GM23248 (cell line): Measurements from ENCODE around the gene CIDEC. TPM values are rescaled to one million over a fixed set of nuclear protein-coding genes. Genes with fewer than 3 reads are reported as not detected.

Experiments
- DNase-seq: peaks from one replicate; pipeline ENCODE4 v3.0.0-alpha.2; 2015
- H2AFZ ChIP-seq: fragments of 200-600 bp; sonication (generic); 2 replicates; pipeline ENCODE4 v1.6.1; 2016; ENCODE audit warnings: antibody characterized with exemption
- H3F3A ChIP-seq: fragments of 200-600 bp; sonication (generic); 2 replicates; pipeline ENCODE4 v1.6.1; 2016; ENCODE audit warnings: mild to moderate bottlenecking, antibody characterized with exemption, mixed run types; ENCODE audit not compliant: insufficient read depth
- H3K27ac ChIP-seq: fragments of 200-600 bp; sonication (generic); 2 replicates; pipeline ENCODE4 v1.5.1; 2016; ENCODE audit warnings: mild to moderate bottlenecking
- H3K27me3 ChIP-seq: fragments of 200-600 bp; sonication (generic); replicated peaks from 2 replicates; pipeline ENCODE4 v1.6.1; 2016; ENCODE audit warnings: mild to moderate bottlenecking; ENCODE audit not compliant: insufficient read depth
- H3K36me3 ChIP-seq: fragments of 200-600 bp; sonication (generic); 2 replicates; pipeline ENCODE4 v1.6.1; 2016; ENCODE audit warnings: low read depth, mild to moderate bottlenecking
- H3K4me1 ChIP-seq: fragments of 200-600 bp; sonication (generic); 2 replicates; pipeline ENCODE4 v1.6.1; 2016; ENCODE audit warnings: mild to moderate bottlenecking; ENCODE audit not compliant: insufficient read depth
- H3K4me2 ChIP-seq: fragments of 200-600 bp; sonication (generic); one replicate; pipeline ENCODE4 v1.6.1; 2016; ENCODE audit warnings: mild to moderate bottlenecking; ENCODE audit not compliant: unreplicated experiment
- H3K4me3 ChIP-seq: fragments of 200-600 bp; sonication (generic); 2 replicates; pipeline ENCODE4 v1.5.1; 2016; ENCODE audit warnings: mild to moderate bottlenecking
- H3K79me2 ChIP-seq: fragments of 200-600 bp; sonication (generic); 2 replicates; pipeline ENCODE4 v1.6.1; 2016; ENCODE audit warnings: mild to moderate bottlenecking; ENCODE audit not compliant: insufficient read depth
- H3K9ac ChIP-seq: fragments of 200-600 bp; sonication (generic); 2 replicates; pipeline ENCODE4 v1.6.1; 2016; ENCODE audit warnings: mild to moderate bottlenecking
- H3K9me2 ChIP-seq: fragments of 200-600 bp; sonication (generic); 2 replicates; pipeline ENCODE4 v1.6.1; 2016; ENCODE audit warnings: mixed run types, mild to moderate bottlenecking, moderate library complexity; ENCODE audit not compliant: insufficient read depth
- H3K9me3 ChIP-seq: fragments of 200-600 bp; sonication (generic); one replicate; pipeline ENCODE4 v1.6.1; 2017; ENCODE audit warnings: low read depth
- H4K20me1 ChIP-seq: fragments of 200-600 bp; sonication (generic); 2 replicates; pipeline ENCODE4 v1.6.0; 2016; ENCODE audit not compliant: insufficient read depth
- EZH2 ChIP-seq: fragments of 200-600 bp; sonication (generic); IDR thresholded peaks from 2 replicates; pipeline ENCODE4 v1.6.1; 2018; ENCODE audit warnings: antibody characterized with exemption, mild to moderate bottlenecking; ENCODE audit not compliant: insufficient read depth, poor library complexity, severe bottlenecking
- EZH2phosphoT487 ChIP-seq: fragments of 200-600 bp; sonication (generic); IDR thresholded peaks from 2 replicates; pipeline ENCODE4 v1.6.1; 2018; ENCODE audit warnings: antibody characterized with exemption, moderate library complexity, mild to moderate bottlenecking, low read depth; ENCODE audit not compliant: insufficient read depth
- WGBS, 2 experiments: methylation state at CpG; one replicate each; pipeline ENCODE4 v1.1.6; 2015 to 2017; ENCODE audit warnings: low lambda C conversion rate in 2 of 2, low coverage in 1 of 2; ENCODE audit errors: missing lambda C conversion rate in 2 of 2; 5-methylcytosine and 5-hydroxymethylcytosine counted together
- in situ Hi-C: fragments of 300-500 bp; cut with MboI; formaldehyde crosslinking; loops from 2 replicates; pipeline ENCODE4 v1.15.0; 2020
- polyA plus RNA-seq: library from polyadenylated mRNA; unstranded; fragments of >200 nt; fragmentation: Nextera tagmentation; extraction: Ambion mirVana; gene quantifications from 2 replicates; pipeline ENCODE4 v1.2.1, GENCODE V29; 2016
- total RNA-seq: library from RNA; depleted of rRNA; stranded (reverse); fragments of >200 nt; shearing (Covaris generic); gene quantifications from 2 replicates; pipeline ENCODE4 v1.2.3, GENCODE V29; 2014

Gene CIDEC
- total and polyA plus RNA-seq, 2 experiments from 2014 or later = not detected

GRCh38 chr3:9862391-9863057 lies 17.5 kb downstream of the CIDEC start:
- Histone ChIP-seq H3K4me3 (peak overlapping the region; percentile 45; the same call in 1 of the 2 replicates), H3K9ac (peak overlapping the region; percentile 1; the same call in 1 of the 2 replicates), H3K4me1 (no peaks in the 10 kb centered on the region), H3K27me3 (no peaks in the 10 kb centered on the region), H3K4me2 (no peak overlapping the region), H3K36me3 (no peaks in the 10 kb centered on the region), H3K79me2 (no peaks in the 10 kb centered on the region), H2AFZ (peak overlapping the region; percentile 66), H3K9me2 (no peaks in the 10 kb centered on the region), H3F3A (no peaks in the 10 kb centered on the region), H3K27ac (no peak overlapping the region), H4K20me1 (no peaks in the 10 kb centered on the region), H3K9me3 (no peaks in the 10 kb centered on the region)
- DNase-seq = peak; percentile 51
- WGBS, 2 experiments = 24 to 39% methylated on average over 29 to 33 of the region's 45 CpGs
- in situ Hi-C loops = no loop called here
- TF ChIP-seq EZH2 (no peak), EZH2phosphoT487 (no peak)

- Histone ChIP-seq H4K20me1 (no peaks in the 10 kb centered on the region), H3K4me3 (no peak overlapping the region), H3K9me3 (no peaks in the 10 kb centered on the region), H3K9me2 (no peaks in the 10 kb centered on the region), H3K4me2 (no peak overlapping the region), H3K79me2 (no peaks in the 10 kb centered on the region), H2AFZ (no peak overlapping the region), H3F3A (no peaks in the 10 kb centered on the region), H3K27ac (no peak overlapping the region), H3K27me3 (no peaks in the 10 kb centered on the region), H3K4me1 (no peaks in the 10 kb centered on the region), H3K36me3 (no peaks in the 10 kb centered on the region), H3K9ac (no peak overlapping the region)
- no peak for DNase-seq
- in situ Hi-C loops = no loop called here
- TF ChIP-seq EZH2phosphoT487 (no peak), EZH2 (no peak)
- 95 to 97% methylated on average over 5 of the region's 5 CpGs for WGBS, 2 experiments
Observed at GRCh38 chr3:9861626-9862130, 18.4 kb downstream of the CIDEC start.

GRCh38 chr3:9861201-9861600 lies 18.9 kb downstream of the CIDEC start:
- in situ Hi-C loops = no loop called here
- WGBS, 2 experiments = 95 to 96% methylated on average over 4 of the region's 4 CpGs
- no peaks in the 10 kb centered on the region for H3K27me3 ChIP-seq
- no peak overlapping the region for H3K9ac ChIP-seq
- H3K4me1 ChIP-seq = no peaks in the 10 kb centered on the region
- H3K79me2 ChIP-seq = no peaks in the 10 kb centered on the region
- TF ChIP-seq EZH2 = no peak
- no peak for TF ChIP-seq EZH2phosphoT487
- no peaks in the 10 kb centered on the region for H3K9me2 ChIP-seq
- DNase-seq = no peak
- H3K4me2 ChIP-seq = no peak overlapping the region
- H3K4me3 ChIP-seq = no peak overlapping the region
- no peaks in the 10 kb centered on the region for H4K20me1 ChIP-seq
- no peak overlapping the region for H2AFZ ChIP-seq
- H3K9me3 ChIP-seq = no peaks in the 10 kb centered on the region
- H3F3A ChIP-seq = no peaks in the 10 kb centered on the region
- H3K36me3 ChIP-seq = no peaks in the 10 kb centered on the region
- no peak overlapping the region for H3K27ac ChIP-seq

- Histone ChIP-seq H3K4me1 (no peaks in the 10 kb centered on the region), H3K9ac (no peak overlapping the region), H3F3A (no peaks in the 10 kb centered on the region), H4K20me1 (no peaks in the 10 kb centered on the region), H3K27ac (no peak overlapping the region), H3K36me3 (no peaks in the 10 kb centered on the region), H3K79me2 (no peaks in the 10 kb centered on the region), H2AFZ (no peak overlapping the region), H3K9me3 (no peaks in the 10 kb centered on the region), H3K9me2 (no peaks in the 10 kb centered on the region), H3K4me3 (no peak overlapping the region), H3K4me2 (no peak overlapping the region), H3K27me3 (no peaks in the 10 kb centered on the region)
- in situ Hi-C loops = no loop called here
- DNase-seq = no peak
- TF ChIP-seq EZH2phosphoT487 = no peak
- no peak for TF ChIP-seq EZH2
- 74 to 81% methylated on average over 12 of the region's 12 CpGs for WGBS, 2 experiments
Observed at GRCh38 chr3:9859530-9860025, 20.5 kb downstream of the CIDEC start.
